GM12872 (cell line): ENCODE data around the gene HS3ST5.

Experiments
- CTCF ChIP-seq: IDR thresholded peaks from 3 replicates; pipeline ENCODE4 v1.5.1; 2011; ENCODE audit warnings: low read depth, mild to moderate bottlenecking, low read length, moderate library complexity; ENCODE audit not compliant: insufficient read depth

Gene HS3ST5

GRCh38 chr6:114253431-114253830, 89.4 kb downstream of the HS3ST5 start:
- TF ChIP-seq CTCF = no peak

- TF ChIP-seq CTCF = no peak
These were observed 93.3 kb downstream of the HS3ST5 start for GRCh38 chr6:114249522-114249921.

- no peak for TF ChIP-seq CTCF
These were observed 95.7 kb downstream of the HS3ST5 start for GRCh38 chr6:114247101-114247500.

GRCh38 chr6:114240796-114241195, 102.0 kb downstream of the HS3ST5 start:
- TF ChIP-seq CTCF = no peak

- TF ChIP-seq CTCF = no peak
These were observed 114.1 kb downstream of the HS3ST5 start for GRCh38 chr6:114228675-114229074.

- TF ChIP-seq CTCF = no peak
These were observed 114.8 kb downstream of the HS3ST5 start for GRCh38 chr6:114227944-114228468.

GRCh38 chr6:114220241-114220640, 122.6 kb downstream of the HS3ST5 start:
- TF ChIP-seq CTCF = no peak
